OCI-LY7 (cell line): ENCODE results near the gene TTC31. TPM values are rescaled to one million over a fixed set of nuclear protein-coding genes. Genes with fewer than 3 reads are reported as not detected.

Source experiments
- BruUV-seq: library from RNA; stranded (reverse); fragments of 400-500 nt; replicated peaks from 2 replicates; lab custom pipeline; 2021; lab: Mats Ljungman, UMichigan
- CTCF ChIA-PET: fragments of 300-600 bp; sonication (Branson Sonifier 250); formaldehyde crosslinking; loops from one replicate; lab custom pipeline; 2022; ENCODE audit warnings: antibody characterized with exemption; ENCODE audit not compliant: unreplicated experiment; lab: Charles Lee
- POLR2A ChIA-PET: fragments of 300-600 bp; sonication (Branson Sonifier 250); formaldehyde crosslinking; loops from one replicate; lab custom pipeline; 2022; ENCODE audit warnings: antibody characterized with exemption; lab: Charles Lee
- DNase-seq: peaks from one replicate; pipeline ENCODE4 v3.0.0-alpha.2; 2015; ENCODE audit warnings: low spot score
- H2AFZ ChIP-seq: fragments of 200-600 bp; sonication (generic), shearing (Covaris generic); 2 replicates; pipeline ENCODE4 v1.6.1; 2014; ENCODE audit warnings: mild to moderate bottlenecking, antibody characterized with exemption, low read length, moderate library complexity
- H3K27ac ChIP-seq: fragments of 200-600 bp; sonication (generic); 2 replicates; pipeline ENCODE4 v1.5.1; 2014; ENCODE audit warnings: mixed run types, low read depth, mild to moderate bottlenecking, moderate library complexity, low read length, inconsistent platforms; ENCODE audit not compliant: poor library complexity, severe bottlenecking
- H3K36me3 ChIP-seq: fragments of 200-600 bp; sonication (generic); 2 replicates; pipeline ENCODE4 v1.6.1; 2014; ENCODE audit warnings: mild to moderate bottlenecking, antibody characterized with exemption, low read length, moderate library complexity, mixed read lengths; ENCODE audit not compliant: insufficient read depth
- H3K4me1 ChIP-seq: fragments of 200-600 bp; sonication (generic); 2 replicates; pipeline ENCODE4 v1.5.1; 2014; ENCODE audit warnings: mild to moderate bottlenecking, low read length; ENCODE audit not compliant: insufficient read depth, poor library complexity, severe bottlenecking
- H3K4me2 ChIP-seq: fragments of 200-600 bp; sonication (generic); 2 replicates; pipeline ENCODE4 v1.6.1; 2014; ENCODE audit warnings: mild to moderate bottlenecking, low read length
- H3K4me3 ChIP-seq: fragments of 200-600 bp; sonication (generic); 2 replicates; pipeline ENCODE4 v1.5.1; 2014; ENCODE audit warnings: mild to moderate bottlenecking, low read depth, low read length; ENCODE audit not compliant: poor library complexity, severe bottlenecking
- H3K79me2 ChIP-seq: fragments of 200-600 bp; sonication (generic); 2 replicates; pipeline ENCODE4 v1.6.1; 2016; ENCODE audit warnings: low read depth, mild to moderate bottlenecking, low read length, moderate library complexity, mixed read lengths; ENCODE audit not compliant: insufficient read depth
- H3K9me2 ChIP-seq: fragments of 200-600 bp; sonication (generic); 2 replicates; pipeline ENCODE4 v1.6.1; 2016; ENCODE audit warnings: mild to moderate bottlenecking, low read length, mixed read lengths; ENCODE audit not compliant: insufficient read depth
- H3K9me3 ChIP-seq: fragments of 200-600 bp; sonication (generic); 2 replicates; pipeline ENCODE4 v1.6.1; 2014; ENCODE audit warnings: mild to moderate bottlenecking, mixed run types, low read length, mixed read lengths
- H4K20me1 ChIP-seq: fragments of 200-600 bp; sonication (generic); 2 replicates; pipeline ENCODE4 v1.6.1; 2014; ENCODE audit warnings: mild to moderate bottlenecking, antibody characterized with exemption, low read length, moderate library complexity, mixed read lengths; ENCODE audit not compliant: insufficient read depth
- EZH2phosphoT487 ChIP-seq: fragments of 200-600 bp; sonication (generic); IDR thresholded peaks from 2 replicates; pipeline ENCODE4 v1.6.1; 2018; ENCODE audit warnings: low read depth, borderline replicate concordance, mild to moderate bottlenecking, mixed run types, antibody characterized with exemption, low read length, moderate library complexity, mixed read lengths
- intact Hi-C: fragments of 100-400 bp; cut with micrococcal nuclease; formaldehyde crosslinking; loops from one replicate; pipeline ENCODE4 v1.10.0; 2022; ENCODE audit not compliant: unreplicated experiment
- total RNA-seq, 2 experiments: library from RNA; depleted of rRNA in 1 of 2; stranded (reverse); fragments of >200 nt in 1 of 2; shearing (Covaris generic) in 1 of 2; gene quantifications; 2 replicates each; pipeline ENCODE4 v1.2.3, GENCODE V29; 2014 to 2022
- TF ChIP-seq, protein P1 (sequence below): fragments of 200-600 bp; sonication (generic); conservative IDR thresholded peaks from 2 replicates; pipeline ENCODE4 v1.5.1; 2014; ENCODE audit warnings: mild to moderate bottlenecking, antibody characterized with exemption, low read length, moderate library complexity, mixed read lengths

Gene TTC31
- total RNA-seq, 2 experiments from 2014 or later = 31.5 to 34.6 TPM

DNA sequence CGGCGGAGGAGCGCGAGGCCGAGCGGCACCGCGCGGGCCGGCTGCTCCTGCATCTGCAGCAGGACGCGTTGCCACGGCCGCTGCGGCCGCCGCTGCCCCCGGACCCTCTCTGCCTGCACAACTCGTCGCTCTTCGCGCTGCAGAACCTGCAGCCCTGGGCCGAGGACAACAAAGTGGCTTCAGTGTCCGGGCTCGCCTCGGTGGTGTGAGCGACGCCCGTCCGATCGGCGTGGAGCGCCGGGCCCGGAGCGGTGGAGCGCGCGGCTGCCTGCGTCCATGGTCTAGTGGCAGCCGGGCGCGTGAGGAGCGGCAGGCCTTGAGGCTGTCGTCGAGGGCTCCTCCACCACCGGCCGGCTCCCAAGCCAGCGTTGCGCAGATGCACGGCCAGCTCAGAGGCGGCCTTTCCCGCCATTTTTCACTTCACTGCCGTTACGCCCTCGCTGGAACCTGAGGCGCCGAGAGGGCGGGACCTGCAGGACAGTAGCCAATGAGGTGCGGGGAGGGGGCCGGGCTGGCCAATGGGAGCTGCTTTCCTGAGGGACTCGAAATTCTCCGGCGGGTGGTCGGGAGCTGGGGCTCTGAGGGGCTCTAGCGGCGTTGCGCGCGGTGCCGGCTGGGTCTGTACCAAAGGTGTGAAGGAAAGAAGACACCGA lies 33.2 kb downstream of the TTC31 start:
- H3K27ac ChIP-seq = no peak overlapping the region
- POLR2A ChIA-PET = no interaction called here
- H3K36me3 ChIP-seq = no peaks in the 10 kb centered on the region
- no peaks in the 10 kb centered on the region for H3K9me2 ChIP-seq
- no peaks in the 10 kb centered on the region for H3K79me2 ChIP-seq
- intact Hi-C loops = no loop called here
- no peak overlapping the region for H3K4me2 ChIP-seq
- CTCF ChIA-PET = no interaction called here
- no peaks in the 10 kb centered on the region for H4K20me1 ChIP-seq
- no TSS peak for BruUV-seq
- H3K9me3 ChIP-seq = no peaks in the 10 kb centered on the region
- no peaks in the 10 kb centered on the region for H3K4me1 ChIP-seq
- TF ChIP-seq, protein P1, sequence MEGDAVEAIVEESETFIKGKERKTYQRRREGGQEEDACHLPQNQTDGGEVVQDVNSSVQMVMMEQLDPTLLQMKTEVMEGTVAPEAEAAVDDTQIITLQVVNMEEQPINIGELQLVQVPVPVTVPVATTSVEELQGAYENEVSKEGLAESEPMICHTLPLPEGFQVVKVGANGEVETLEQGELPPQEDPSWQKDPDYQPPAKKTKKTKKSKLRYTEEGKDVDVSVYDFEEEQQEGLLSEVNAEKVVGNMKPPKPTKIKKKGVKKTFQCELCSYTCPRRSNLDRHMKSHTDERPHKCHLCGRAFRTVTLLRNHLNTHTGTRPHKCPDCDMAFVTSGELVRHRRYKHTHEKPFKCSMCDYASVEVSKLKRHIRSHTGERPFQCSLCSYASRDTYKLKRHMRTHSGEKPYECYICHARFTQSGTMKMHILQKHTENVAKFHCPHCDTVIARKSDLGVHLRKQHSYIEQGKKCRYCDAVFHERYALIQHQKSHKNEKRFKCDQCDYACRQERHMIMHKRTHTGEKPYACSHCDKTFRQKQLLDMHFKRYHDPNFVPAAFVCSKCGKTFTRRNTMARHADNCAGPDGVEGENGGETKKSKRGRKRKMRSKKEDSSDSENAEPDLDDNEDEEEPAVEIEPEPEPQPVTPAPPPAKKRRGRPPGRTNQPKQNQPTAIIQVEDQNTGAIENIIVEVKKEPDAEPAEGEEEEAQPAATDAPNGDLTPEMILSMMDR = no peak
- TF ChIP-seq EZH2phosphoT487 = no peak
- H3K4me3 ChIP-seq = no peak overlapping the region
- H2AFZ ChIP-seq = no peak overlapping the region
- no peak for DNase-seq

DNA sequence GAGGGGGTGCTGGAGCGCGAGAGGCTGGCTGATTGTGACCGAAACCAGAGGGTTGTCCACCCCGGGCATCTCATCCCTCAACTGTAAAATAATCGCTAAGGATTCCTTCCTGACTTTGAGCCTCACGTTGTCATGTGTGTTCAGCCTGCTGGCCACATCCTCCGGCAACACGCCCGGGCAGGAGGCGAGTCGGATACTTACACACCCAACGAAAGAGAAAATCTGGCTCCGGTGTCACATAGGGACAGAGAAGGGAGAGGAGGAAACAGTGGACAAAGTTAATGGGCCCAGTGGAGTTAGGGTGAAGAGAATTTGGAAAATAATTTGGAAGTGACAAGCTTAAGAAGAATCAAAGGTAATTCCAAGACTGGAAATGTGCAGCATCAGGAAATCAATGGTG lies 33.8 kb downstream of the TTC31 start:
- H3K9me2 ChIP-seq = no peaks in the 10 kb centered on the region
- ChIA-PET POLR2A (no interaction called here), CTCF (no interaction called here)
- H3K9me3 ChIP-seq = no peaks in the 10 kb centered on the region
- no peak for DNase-seq
- H3K79me2 ChIP-seq = no peaks in the 10 kb centered on the region
- no peak overlapping the region for H3K4me3 ChIP-seq
- no peak overlapping the region for H3K4me2 ChIP-seq
- intact Hi-C loops = no loop called here
- H3K36me3 ChIP-seq = no peaks in the 10 kb centered on the region
- no peak overlapping the region for H2AFZ ChIP-seq
- no peak overlapping the region for H3K27ac ChIP-seq
- H4K20me1 ChIP-seq = no peaks in the 10 kb centered on the region
- H3K4me1 ChIP-seq = no peaks in the 10 kb centered on the region
- BruUV-seq = no TSS peak
- no peak for TF ChIP-seq EZH2phosphoT487
- TF ChIP-seq, protein P1 = no peak

- peaks cover 7% of the 10 kb centered on the region for H3K4me1 ChIP-seq
- ChIA-PET POLR2A (interaction anchor here (1.2 kb wide), 1 partner anchor 8 kb away, joined by 5 read pairs; no protein-coding TSS in a partner anchor), CTCF (interaction anchor here (1.0 kb wide), 1 partner anchor 14 kb away, joined by 3 read pairs; no protein-coding TSS in a partner anchor)
- no peaks in the 10 kb centered on the region for H4K20me1 ChIP-seq
- peaks cover 26% of the 10 kb centered on the region for H3K36me3 ChIP-seq
- H2AFZ ChIP-seq = no peak overlapping the region
- no peak overlapping the region for H3K4me3 ChIP-seq
- H3K4me2 ChIP-seq = no peak overlapping the region
- intact Hi-C loops = no loop called here
- no peak overlapping the region for H3K27ac ChIP-seq
- TF ChIP-seq, protein P1 = no peak
- TF ChIP-seq EZH2phosphoT487 = no peak
- no peaks in the 10 kb centered on the region for H3K9me3 ChIP-seq
- H3K9me2 ChIP-seq = no peaks in the 10 kb centered on the region
- no TSS peak for BruUV-seq
- H3K79me2 ChIP-seq = peaks cover 8% of the 10 kb centered on the region; the same call in 1 of the 2 replicates
- no peak for DNase-seq
Observed at GRCh38 chr2:74522516-74522915, 39.6 kb downstream of the TTC31 start.
